ENCODE data around the gene SPAAR. TPM values are rescaled to one million over a fixed set of nuclear protein-coding genes. Genes with fewer than 3 reads are reported as not detected.

SPAAR gene
- total RNA-seq, 1 donor from 2014 or later, result 0.49 TPM

DNA sequence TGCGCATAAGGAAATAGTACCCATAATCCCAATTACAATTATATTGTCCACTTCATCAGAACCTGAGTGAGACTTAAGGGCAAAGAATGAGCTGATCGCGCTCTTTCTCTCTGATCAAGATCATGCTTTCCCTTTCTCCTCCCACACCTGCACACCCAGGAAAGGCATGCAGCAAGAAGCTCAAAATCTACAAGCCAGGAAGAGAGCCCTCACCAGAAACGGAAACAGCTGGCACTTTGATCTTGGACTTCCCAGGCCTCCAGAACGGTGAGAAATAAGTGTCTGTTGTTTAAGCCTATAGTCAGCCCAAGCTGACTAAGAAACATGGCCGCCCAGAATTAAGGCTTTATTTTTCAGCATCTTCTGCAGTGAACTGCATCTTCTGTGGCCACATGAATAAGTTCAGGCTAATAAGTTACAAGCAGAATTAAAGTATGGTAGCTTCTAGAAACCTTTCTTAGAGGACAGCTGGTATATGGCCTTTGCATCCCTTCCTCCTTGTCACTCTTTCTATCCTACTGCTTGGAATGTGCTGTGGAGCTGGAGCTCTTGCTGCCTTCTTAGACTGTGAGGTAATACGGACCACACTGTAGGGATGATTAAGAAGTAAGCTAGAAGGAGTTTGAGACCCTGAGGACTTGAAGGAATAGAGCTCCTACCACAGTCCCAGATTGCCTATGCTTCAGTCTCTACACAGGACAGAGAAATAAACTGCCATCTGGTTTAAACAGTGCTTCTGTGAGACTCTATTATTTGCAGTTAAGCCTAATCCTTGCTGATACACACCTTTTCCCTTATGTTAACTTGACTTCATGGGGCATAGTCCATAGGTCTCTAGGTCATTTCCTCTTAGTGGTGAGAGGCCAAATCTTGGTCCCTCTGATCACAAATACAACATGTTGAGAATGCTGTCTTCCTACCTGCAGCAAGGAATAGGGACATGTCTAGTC, 31.4 kb downstream of the SPAAR start:
- Histone ChIP-seq H3K27ac (no peak overlapping the region), H3K4me3 (no peak overlapping the region)

DNA sequence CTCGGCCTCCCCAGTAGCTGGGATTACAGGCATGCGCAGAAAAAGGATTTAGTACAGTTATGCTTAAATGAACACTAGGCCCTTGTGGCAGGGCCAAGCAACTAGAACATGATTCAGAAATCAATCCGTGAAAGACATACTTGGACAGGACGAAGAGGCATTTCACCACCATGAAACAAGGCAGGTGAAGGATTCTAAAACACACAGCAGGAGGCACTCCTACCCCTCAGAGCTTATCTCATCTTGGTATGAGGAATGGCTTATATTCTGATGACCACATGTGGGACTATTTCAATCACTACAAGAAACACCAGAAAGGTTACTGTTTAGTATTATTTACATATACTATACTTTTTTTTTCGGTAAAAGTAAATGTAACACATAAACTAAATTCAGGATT, 33.0 kb downstream of the SPAAR start:
- TF ChIP-seq, protein P1, sequence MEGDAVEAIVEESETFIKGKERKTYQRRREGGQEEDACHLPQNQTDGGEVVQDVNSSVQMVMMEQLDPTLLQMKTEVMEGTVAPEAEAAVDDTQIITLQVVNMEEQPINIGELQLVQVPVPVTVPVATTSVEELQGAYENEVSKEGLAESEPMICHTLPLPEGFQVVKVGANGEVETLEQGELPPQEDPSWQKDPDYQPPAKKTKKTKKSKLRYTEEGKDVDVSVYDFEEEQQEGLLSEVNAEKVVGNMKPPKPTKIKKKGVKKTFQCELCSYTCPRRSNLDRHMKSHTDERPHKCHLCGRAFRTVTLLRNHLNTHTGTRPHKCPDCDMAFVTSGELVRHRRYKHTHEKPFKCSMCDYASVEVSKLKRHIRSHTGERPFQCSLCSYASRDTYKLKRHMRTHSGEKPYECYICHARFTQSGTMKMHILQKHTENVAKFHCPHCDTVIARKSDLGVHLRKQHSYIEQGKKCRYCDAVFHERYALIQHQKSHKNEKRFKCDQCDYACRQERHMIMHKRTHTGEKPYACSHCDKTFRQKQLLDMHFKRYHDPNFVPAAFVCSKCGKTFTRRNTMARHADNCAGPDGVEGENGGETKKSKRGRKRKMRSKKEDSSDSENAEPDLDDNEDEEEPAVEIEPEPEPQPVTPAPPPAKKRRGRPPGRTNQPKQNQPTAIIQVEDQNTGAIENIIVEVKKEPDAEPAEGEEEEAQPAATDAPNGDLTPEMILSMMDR (IDR thresholded peaks at IDR 0.05), result no peak
- TF ChIP-seq POLR2A (IDR thresholded peaks at IDR 0.05) (no peak), POLR2AphosphoS5 (IDR thresholded peaks at IDR 0.05; ENCODE audit: insufficient read depth in 1 of 2, low read depth in 1 of 2) (no peak)
- Histone ChIP-seq H3K36me3 (no peaks in the 10 kb centered on the region), H3K9me3 (no peaks in the 10 kb centered on the region), H3K4me3 (no peak overlapping the region), H3K27ac (no peak overlapping the region), H3K4me1 (peaks cover 7% of the 10 kb centered on the region), H3K27me3 (no peaks in the 10 kb centered on the region)
- no peak for DNase-seq (ENCODE audit: extremely low spot score in 2 of 2)
- intact Hi-C loops (cut with DNase I), result no loop called here

More for the DNA sequence above, 31.4 kb downstream of the SPAAR start:
- peaks cover 7% of the 10 kb centered on the region for H3K4me1 ChIP-seq
- intact Hi-C loops (cut with DNase I), result no loop called here
- H3K9me3 ChIP-seq, result no peaks in the 10 kb centered on the region
- TF ChIP-seq POLR2AphosphoS5 (IDR thresholded peaks at IDR 0.05; ENCODE audit: insufficient read depth in 1 of 2, low read depth in 1 of 2) (no peak), POLR2A (IDR thresholded peaks at IDR 0.05) (no peak)
- TF ChIP-seq, protein P1 (IDR thresholded peaks at IDR 0.05), result no peak
- H3K27me3 ChIP-seq, result no peaks in the 10 kb centered on the region
- no peak for DNase-seq (ENCODE audit: extremely low spot score in 2 of 2)
- H3K36me3 ChIP-seq, result no peaks in the 10 kb centered on the region

DNA sequence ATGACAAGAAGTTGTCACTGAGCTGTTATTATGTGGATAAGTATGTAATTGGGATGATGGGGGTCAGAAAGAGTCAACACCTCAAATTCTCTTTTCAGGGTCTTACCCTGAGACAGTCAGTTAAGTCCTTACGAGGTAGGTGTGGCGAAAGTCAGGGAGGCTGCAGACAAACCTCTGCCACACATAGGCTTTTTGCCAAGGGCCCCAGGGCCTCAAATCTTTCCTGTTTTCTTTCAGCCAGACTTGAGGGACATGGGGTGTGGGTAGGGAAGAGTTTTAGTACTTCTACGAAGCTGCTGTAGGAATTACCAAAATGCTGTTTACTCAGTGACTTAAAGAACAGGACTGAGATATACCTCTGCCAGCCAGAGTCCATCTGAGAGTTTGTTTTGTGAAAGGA, 34.9 kb downstream of the SPAAR start:
- no peaks in the 10 kb centered on the region for H3K9me3 ChIP-seq
- intact Hi-C loops (cut with DNase I), result no loop called here
- no peaks in the 10 kb centered on the region for H3K27me3 ChIP-seq

DNA sequence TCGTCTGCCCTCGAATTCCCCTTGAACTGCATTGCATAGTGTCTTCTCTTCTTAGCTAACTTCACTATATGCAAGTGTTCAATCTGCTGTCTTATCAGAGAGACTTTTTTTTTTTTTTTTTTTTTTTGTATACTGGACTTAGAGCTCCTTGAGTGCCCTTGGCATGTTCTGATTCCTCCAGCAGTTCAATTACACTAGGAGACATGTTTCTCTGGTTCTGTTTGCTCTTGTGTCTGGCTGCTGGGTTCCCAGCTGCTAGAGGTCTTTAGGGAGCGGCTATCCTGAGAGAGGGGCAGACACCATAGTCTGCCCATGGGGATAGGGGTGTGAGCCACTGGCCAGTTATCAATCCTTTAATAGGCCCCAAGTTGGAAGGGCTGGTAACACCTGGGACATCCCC, 35.6 kb downstream of the SPAAR start:
- H3K4me3 ChIP-seq, result no peak overlapping the region
- TF ChIP-seq POLR2AphosphoS5 (IDR thresholded peaks at IDR 0.05; ENCODE audit: insufficient read depth in 1 of 2, low read depth in 1 of 2) (no peak), POLR2A (IDR thresholded peaks at IDR 0.05) (no peak)
- TF ChIP-seq, protein P1 (IDR thresholded peaks at IDR 0.05), result no peak
- peaks cover 7% of the 10 kb centered on the region for H3K4me1 ChIP-seq
- intact Hi-C loops (cut with DNase I), result loop anchor here (5.0 kb wide), 1 partner anchor 38 kb away; the partner anchor contains the start of genes HRCT1 and SPAAR
- no peaks in the 10 kb centered on the region for H3K27me3 ChIP-seq
- no peaks in the 10 kb centered on the region for H3K36me3 ChIP-seq
- no peaks in the 10 kb centered on the region for H3K9me3 ChIP-seq
- no peak overlapping the region for H3K27ac ChIP-seq
- no peak for DNase-seq (ENCODE audit: extremely low spot score in 2 of 2)

More for the DNA sequence above, 34.9 kb downstream of the SPAAR start:
- no peak for DNase-seq (ENCODE audit: extremely low spot score in 2 of 2)
- no peak overlapping the region for H3K4me3 ChIP-seq
- H3K27ac ChIP-seq, result no peak overlapping the region
- TF ChIP-seq, protein P1 (IDR thresholded peaks at IDR 0.05), result no peak
- TF ChIP-seq POLR2AphosphoS5 (IDR thresholded peaks at IDR 0.05; ENCODE audit: insufficient read depth in 1 of 2, low read depth in 1 of 2), result no peak
- no peak for TF ChIP-seq POLR2A (IDR thresholded peaks at IDR 0.05)
- H3K4me1 ChIP-seq, result peaks cover 7% of the 10 kb centered on the region
- H3K36me3 ChIP-seq, result no peaks in the 10 kb centered on the region
